GM21576 (cell line): ENCODE measurements around the gene PBXIP1.
A peak's percentile ranks its signal among the peaks of the same experiment; 100 is the strongest.
"Not testable (repeated sequence)": the region's sequence is repeated elsewhere in the genome, so short reads cannot be mapped to it uniquely, and the experiment has no call there.

ENCODE experiments used
- ATAC-seq: cut with Tn5 transposase; IDR thresholded peaks from one replicate; pipeline ENCODE4 v1.9.1; 2021; ENCODE audit warnings: mild to moderate bottlenecking, moderate library complexity; ENCODE audit not compliant: unreplicated experiment

PBXIP1 gene

GRCh38 chr1:154995301-154995983 lies 39.5 kb upstream of the PBXIP1 start:
- not testable (repeated sequence) for ATAC-seq

GRCh38 chr1:154994591-154994990 lies 38.7 kb upstream of the PBXIP1 start:
- ATAC-seq: no peak

GRCh38 chr1:154994269-154994587 lies 38.3 kb upstream of the PBXIP1 start:
- no peak for ATAC-seq

- ATAC-seq: no peak
Measured at GRCh38 chr1:154993572-154994268, 37.8 kb upstream of the PBXIP1 start, which contains the start of gene LENEP. Gene LENEP, plus strand, starts transcription at chr1:154993586. Its CDS starts 22 bp downstream, at chr1:154993608.

GRCh38 chr1:154992721-154993571 lies 37.0 kb upstream of the PBXIP1 start:
- no peak for ATAC-seq

GRCh38 chr1:154990276-154990675 lies 34.4 kb upstream of the PBXIP1 start:
- no peak for ATAC-seq

GRCh38 chr1:154989195-154989860 lies 33.4 kb upstream of the PBXIP1 start:
- no peak for ATAC-seq

- no peak for ATAC-seq
Measured at GRCh38 chr1:154988058-154988954, 32.4 kb upstream of the PBXIP1 start.

- ATAC-seq: no peak
Measured at GRCh38 chr1:154987326-154987725, 31.4 kb upstream of the PBXIP1 start.

GRCh38 chr1:154986736-154987135 lies 30.8 kb upstream of the PBXIP1 start:
- ATAC-seq: not testable (repeated sequence)

- no peak for ATAC-seq
Measured at GRCh38 chr1:154983776-154984466, 28.0 kb upstream of the PBXIP1 start.

- peak; percentile 96 for ATAC-seq
Measured at GRCh38 chr1:154982897-154983648, 27.2 kb upstream of the PBXIP1 start, which contains the start of gene FLAD1. Gene FLAD1, plus strand, starts transcription at chr1:154983344. Its CDS starts 351 bp downstream, at chr1:154983695.

- no peak for ATAC-seq
Measured at GRCh38 chr1:154982341-154982740, 26.4 kb upstream of the PBXIP1 start.

- ATAC-seq: no peak
Measured at GRCh38 chr1:154978360-154978759, 22.5 kb upstream of the PBXIP1 start.

GRCh38 chr1:154977762-154978161 lies 21.9 kb upstream of the PBXIP1 start:
- ATAC-seq: not testable (repeated sequence)

- no peak for ATAC-seq
Measured at GRCh38 chr1:154975409-154976059, 19.6 kb upstream of the PBXIP1 start.

GRCh38 chr1:154974808-154975408 lies 19.0 kb upstream of the PBXIP1 start:
- peak; percentile 34 for ATAC-seq
